ENCODE results near the gene MMADHC. TPM values are rescaled to one million over a fixed set of nuclear protein-coding genes. Genes with fewer than 3 reads are reported as not detected.
A peak's percentile ranks its signal among the peaks of the same experiment; 100 is the strongest.

Gene MMADHC
- total RNA-seq, 3 donors from 2014 or later, result 84.2 to 111 (median 109) TPM

GRCh38 chr2:149564097-149564496 lies 23.5 kb downstream of the MMADHC start:
- Histone ChIP-seq H3K27me3 (no peaks in the 10 kb centered on the region), H3K27ac (no peak overlapping the region), H3K4me3 (no peak overlapping the region), H3K9me3 (no peaks in the 10 kb centered on the region), H3K4me1 (no peaks in the 10 kb centered on the region), H3K36me3 (no peaks in the 10 kb centered on the region)
- TF ChIP-seq POLR2A (IDR thresholded peaks at IDR 0.05) (no peak), POLR2AphosphoS5 (IDR thresholded peaks at IDR 0.05) (no peak), CTCF (IDR thresholded peaks at IDR 0.05) (no peak)
- no peak for DNase-seq (ENCODE audit: low spot score in 2 of 2)
- intact Hi-C loops (cut with DNase I; ENCODE audit: low total_unique reads), result loop anchor here (5.0 kb wide), 1 partner anchor 537 kb away; no protein-coding TSS in a partner anchor

GRCh38 chr2:149562324-149562723 lies 25.3 kb downstream of the MMADHC start:
- intact Hi-C loops (cut with DNase I; ENCODE audit: low total_unique reads), result loop anchor here (5.0 kb wide), 1 partner anchor 535 kb away; no protein-coding TSS in a partner anchor
- no peak overlapping the region for H3K4me3 ChIP-seq
- no peak for DNase-seq (ENCODE audit: low spot score in 2 of 2)
- no peak for TF ChIP-seq POLR2A (IDR thresholded peaks at IDR 0.05)
- peak in 1 of 3 donors; percentile 11 for TF ChIP-seq CTCF (IDR thresholded peaks at IDR 0.05)
- no peak for TF ChIP-seq POLR2AphosphoS5 (IDR thresholded peaks at IDR 0.05)
- H3K9me3 ChIP-seq, result no peaks in the 10 kb centered on the region
- H3K27ac ChIP-seq, result no peak overlapping the region
- H3K27me3 ChIP-seq, result no peaks in the 10 kb centered on the region
- H3K4me1 ChIP-seq, result no peaks in the 10 kb centered on the region
- no peaks in the 10 kb centered on the region for H3K36me3 ChIP-seq

GRCh38 chr2:149561309-149561926 lies 26.2 kb downstream of the MMADHC start:
- DNase-seq (ENCODE audit: low spot score in 2 of 2), result no peak
- H3K4me3 ChIP-seq, result no peak overlapping the region
- TF ChIP-seq POLR2AphosphoS5 (IDR thresholded peaks at IDR 0.05), result no peak
- TF ChIP-seq CTCF (IDR thresholded peaks at IDR 0.05), result peak; percentile 84 to 89 (median 87)
- no peaks in the 10 kb centered on the region for H3K4me1 ChIP-seq
- intact Hi-C loops (cut with DNase I; ENCODE audit: low total_unique reads), result loop anchor here (5.0 kb wide), 1 partner anchor 534 kb away; no protein-coding TSS in a partner anchor
- no peaks in the 10 kb centered on the region for H3K9me3 ChIP-seq
- no peak overlapping the region for H3K27ac ChIP-seq
- no peaks in the 10 kb centered on the region for H3K36me3 ChIP-seq
- H3K27me3 ChIP-seq, result no peaks in the 10 kb centered on the region

- H3K4me3 ChIP-seq, result no peak overlapping the region
- intact Hi-C loops (cut with DNase I; ENCODE audit: low total_unique reads), result loop anchor here (5.0 kb wide), 1 partner anchor 532 kb away; no protein-coding TSS in a partner anchor
- no peaks in the 10 kb centered on the region for H3K9me3 ChIP-seq
- H3K27me3 ChIP-seq, result no peaks in the 10 kb centered on the region
- TF ChIP-seq CTCF (IDR thresholded peaks at IDR 0.05), result no peak
- no peak for TF ChIP-seq POLR2AphosphoS5 (IDR thresholded peaks at IDR 0.05)
- TF ChIP-seq POLR2A (IDR thresholded peaks at IDR 0.05), result no peak
- DNase-seq (ENCODE audit: low spot score in 2 of 2), result no peak
- no peak overlapping the region for H3K27ac ChIP-seq
- no peaks in the 10 kb centered on the region for H3K36me3 ChIP-seq
- H3K4me1 ChIP-seq, result no peaks in the 10 kb centered on the region
Measured at GRCh38 chr2:149559341-149560068, 28.1 kb downstream of the MMADHC start.

- no peak overlapping the region for H3K4me3 ChIP-seq
- DNase-seq (ENCODE audit: low spot score in 2 of 2), result no peak
- H3K27ac ChIP-seq, result no peak overlapping the region
- H3K4me1 ChIP-seq, result no peaks in the 10 kb centered on the region
- H3K27me3 ChIP-seq, result no peaks in the 10 kb centered on the region
- no peaks in the 10 kb centered on the region for H3K9me3 ChIP-seq
- TF ChIP-seq CTCF (IDR thresholded peaks at IDR 0.05) (no peak), POLR2AphosphoS5 (IDR thresholded peaks at IDR 0.05) (no peak), POLR2A (IDR thresholded peaks at IDR 0.05) (no peak)
- intact Hi-C loops (cut with DNase I; ENCODE audit: low total_unique reads), result no loop called here
- no peaks in the 10 kb centered on the region for H3K36me3 ChIP-seq
Measured at GRCh38 chr2:149556452-149556851, 31.1 kb downstream of the MMADHC start.
